DMS79 (cell line): ENCODE results near the gene ASH1L.
"Not testable (repeated sequence)": the region's sequence is repeated elsewhere in the genome, so short reads cannot be mapped to it uniquely, and the experiment has no call there.

ENCODE experiments used
- DNase-seq: peaks from one replicate; lab custom pipeline; 2025; lab: John Stamatoyannopoulos, UW

The ASH1L gene

GRCh38 chr1:155493595-155493994, 69.0 kb downstream of the ASH1L start:
- DNase-seq = not testable (repeated sequence)

GRCh38 chr1:155488419-155488818, 74.2 kb downstream of the ASH1L start:
- not testable (repeated sequence) for DNase-seq

GRCh38 chr1:155487541-155487940, 75.1 kb downstream of the ASH1L start:
- no peak for DNase-seq

GRCh38 chr1:155486952-155487351, 75.7 kb downstream of the ASH1L start:
- not testable (repeated sequence) for DNase-seq

- no peak for DNase-seq
Observed at GRCh38 chr1:155485945-155486344, 76.7 kb downstream of the ASH1L start.

- DNase-seq = no peak
Observed at GRCh38 chr1:155485222-155485621, 77.4 kb downstream of the ASH1L start.

- no peak for DNase-seq
Observed at GRCh38 chr1:155481741-155482241, 80.8 kb downstream of the ASH1L start.

- no peak for DNase-seq
Observed at GRCh38 chr1:155479205-155479604, 83.4 kb downstream of the ASH1L start.

- DNase-seq = no peak
Observed at GRCh38 chr1:155478270-155478852, 84.2 kb downstream of the ASH1L start.

- no peak for DNase-seq
Observed at GRCh38 chr1:155474146-155474545, 88.5 kb downstream of the ASH1L start.

GRCh38 chr1:155473151-155473821, 89.3 kb downstream of the ASH1L start:
- no peak for DNase-seq

- DNase-seq = no peak
Observed at GRCh38 chr1:155472491-155473083, 90.0 kb downstream of the ASH1L start.

- no peak for DNase-seq
Observed at GRCh38 chr1:155471891-155472290, 90.7 kb downstream of the ASH1L start.

- DNase-seq = no peak
Observed at GRCh38 chr1:155471026-155471425, 91.6 kb downstream of the ASH1L start.

GRCh38 chr1:155466996-155467395, 95.6 kb downstream of the ASH1L start:
- no peak for DNase-seq

- no peak for DNase-seq
Observed at GRCh38 chr1:155466617-155466972, 96.0 kb downstream of the ASH1L start.

- DNase-seq = no peak
Observed at GRCh38 chr1:155463865-155464650, 98.5 kb downstream of the ASH1L start.

- no peak for DNase-seq
Observed at GRCh38 chr1:155458111-155458510, 104.5 kb downstream of the ASH1L start.

GRCh38 chr1:155457266-155457665, 105.3 kb downstream of the ASH1L start:
- no peak for DNase-seq

GRCh38 chr1:155455588-155456195, 106.9 kb downstream of the ASH1L start:
- DNase-seq = no peak

GRCh38 chr1:155454096-155454495, 108.5 kb downstream of the ASH1L start:
- DNase-seq = no peak

GRCh38 chr1:155453141-155453540, 109.5 kb downstream of the ASH1L start:
- no peak for DNase-seq
